Middle frontal gyrus (tissue), 1 donor: Measurements from ENCODE around the gene CEBPB.
"Not testable (repeated sequence)": the region's sequence is repeated elsewhere in the genome, so short reads cannot be mapped to it uniquely, and the experiment has no call there.

Experiments
- DNase-seq: peaks from one replicate; pipeline ENCODE4 v3.0.0-alpha.2; 2015; ENCODE audit warnings: low spot score; ENCODE audit errors: extremely low spot score

The CEBPB gene

DNA sequence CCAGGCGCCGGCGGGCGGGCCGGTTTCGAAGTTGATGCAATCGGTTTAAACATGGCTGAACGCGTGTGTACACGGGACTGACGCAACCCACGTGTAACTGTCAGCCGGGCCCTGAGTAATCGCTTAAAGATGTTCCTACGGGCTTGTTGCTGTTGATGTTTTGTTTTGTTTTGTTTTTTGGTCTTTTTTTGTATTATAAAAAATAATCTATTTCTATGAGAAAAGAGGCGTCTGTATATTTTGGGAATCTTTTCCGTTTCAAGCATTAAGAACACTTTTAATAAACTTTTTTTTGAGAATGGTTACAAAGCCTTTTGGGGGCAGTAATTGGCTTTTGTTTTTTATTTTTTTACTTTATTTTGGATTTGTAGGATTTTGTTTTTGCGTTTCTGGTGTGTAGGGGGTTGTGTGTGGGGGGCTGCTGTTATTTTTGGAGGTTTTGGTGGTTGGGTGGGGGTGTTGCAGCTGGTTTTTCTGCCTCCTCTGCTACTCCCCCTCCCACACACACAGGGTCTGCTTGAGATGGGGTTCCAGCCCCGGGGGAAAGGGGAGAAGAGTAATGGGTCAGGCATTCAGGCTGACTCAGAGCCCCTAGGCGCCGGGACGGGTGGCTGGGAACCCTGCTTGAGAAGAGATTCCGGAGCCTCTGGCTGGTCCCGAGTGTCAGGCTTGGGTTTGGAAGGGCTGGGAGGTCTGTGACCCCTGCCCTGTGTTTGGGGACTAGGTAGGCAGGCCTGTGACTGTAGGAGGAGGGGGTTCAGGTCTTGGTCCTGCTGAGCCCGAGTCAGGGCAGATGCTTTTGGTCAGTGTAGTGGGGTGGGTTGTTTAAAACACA, 2.0 kb downstream of the CEBPB start:
- DNase-seq, result no peak

DNA sequence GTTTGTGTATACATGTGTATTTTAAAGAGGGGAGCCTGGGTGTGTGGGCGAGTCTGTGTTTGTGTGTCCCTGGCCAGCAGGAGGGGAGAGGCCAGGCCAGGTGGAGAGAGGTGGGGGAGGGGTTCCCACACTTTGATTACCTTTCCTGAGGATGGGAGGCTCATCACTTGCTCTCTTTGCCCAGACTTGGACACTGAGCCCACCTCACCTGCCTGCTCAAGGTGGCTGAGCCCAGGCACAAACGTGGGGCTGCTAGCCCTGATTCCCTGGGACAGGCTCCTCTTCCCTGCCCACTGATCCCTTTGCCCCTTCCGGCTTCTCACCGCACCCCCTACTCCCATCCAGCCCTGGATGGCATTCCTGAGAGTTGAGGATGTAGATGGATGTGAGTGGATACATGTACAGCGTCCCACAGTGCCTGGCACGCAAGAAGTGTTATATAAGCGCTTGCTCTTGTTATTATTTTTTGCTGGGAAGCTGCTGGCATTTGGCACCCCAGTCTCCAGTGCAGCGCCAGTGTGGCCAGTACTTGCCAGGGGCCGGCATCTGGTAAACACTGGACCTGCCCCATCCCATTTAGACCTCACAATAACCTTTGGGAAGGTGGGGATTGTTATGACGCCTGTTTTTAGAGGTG, 2.7 kb downstream of the CEBPB start:
- no peak for DNase-seq

DNA sequence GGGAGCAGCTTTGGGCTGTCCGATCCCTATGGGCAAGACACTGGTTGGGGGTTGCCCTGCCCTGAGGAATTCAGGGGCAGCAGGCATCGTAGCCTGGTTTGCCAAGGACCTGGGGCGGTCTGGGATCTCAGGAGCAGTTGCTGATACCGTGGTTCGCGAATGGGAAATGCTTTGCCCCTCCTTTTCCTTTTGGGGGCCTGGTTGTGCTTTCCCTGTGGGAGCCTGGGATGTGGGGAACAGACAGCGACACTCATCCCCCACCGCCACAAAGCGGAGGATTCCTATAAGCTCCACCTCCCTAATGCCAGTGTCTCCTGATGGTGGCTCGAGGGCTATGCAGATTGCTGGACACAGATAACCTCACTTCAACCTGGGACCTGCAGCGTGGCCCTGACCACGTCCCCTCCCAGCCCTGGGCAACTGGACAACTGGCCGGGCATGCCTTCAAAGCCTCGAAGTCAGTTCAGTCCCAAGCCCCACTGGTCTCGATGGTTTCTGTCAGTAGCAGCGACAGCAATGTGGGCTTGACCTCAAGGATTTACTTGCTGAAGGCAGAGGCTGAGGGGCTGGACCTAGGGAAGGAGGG, 3.3 kb downstream of the CEBPB start:
- DNase-seq, result no peak

DNA sequence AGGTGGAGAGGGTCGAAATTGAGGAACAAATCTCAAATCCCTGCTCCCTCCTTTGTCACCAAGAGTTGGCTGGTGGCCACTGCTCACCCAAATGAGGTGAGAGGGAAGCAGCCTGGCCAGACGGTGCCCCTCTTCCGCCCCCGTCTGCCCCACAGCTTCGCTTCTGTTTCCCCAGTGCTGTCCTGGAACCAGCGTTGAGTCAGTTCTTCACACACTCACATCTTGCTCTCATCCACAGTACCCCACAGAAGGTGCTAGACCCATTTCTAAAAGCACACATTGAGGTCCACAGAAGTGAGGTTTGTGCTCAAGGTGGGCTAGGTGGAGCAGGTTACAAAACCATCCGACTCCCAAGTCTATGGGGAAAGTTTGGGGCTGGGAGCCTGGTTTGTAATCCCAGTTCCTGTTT, 3.8 kb downstream of the CEBPB start:
- no peak for DNase-seq

DNA sequence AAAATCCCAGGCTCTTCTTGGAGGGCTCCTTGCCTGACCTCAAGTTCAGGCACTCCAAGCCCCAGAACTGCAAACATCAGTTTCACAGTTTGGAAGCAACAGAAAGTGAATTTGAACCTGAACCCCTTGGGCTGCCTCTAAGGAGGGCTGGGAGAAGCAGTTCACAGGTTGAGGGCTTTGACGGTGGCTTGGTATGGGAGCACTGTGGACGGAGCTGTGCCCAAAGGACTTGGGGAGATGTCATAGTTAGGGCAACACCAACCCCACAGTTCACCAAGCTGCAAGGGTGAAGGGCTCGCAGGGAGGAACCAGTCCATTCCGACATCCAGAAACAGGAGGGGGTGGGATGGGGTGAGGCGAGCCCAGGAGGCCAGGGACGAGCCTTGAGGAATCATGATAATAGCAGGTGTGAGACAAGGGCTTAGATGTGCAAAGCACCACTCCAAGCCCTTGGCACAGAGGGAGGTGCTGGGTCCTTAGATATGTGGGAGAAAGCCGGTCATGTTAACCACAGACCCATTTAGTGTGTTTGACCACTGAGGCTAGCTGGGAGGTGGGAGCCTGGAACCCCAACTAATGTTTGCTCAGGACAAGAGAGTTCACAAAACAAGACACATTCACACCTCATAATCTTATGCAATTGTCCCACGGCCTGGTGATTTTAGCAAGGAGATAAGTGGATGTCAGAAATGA, 4.3 kb downstream of the CEBPB start:
- no peak for DNase-seq

DNA sequence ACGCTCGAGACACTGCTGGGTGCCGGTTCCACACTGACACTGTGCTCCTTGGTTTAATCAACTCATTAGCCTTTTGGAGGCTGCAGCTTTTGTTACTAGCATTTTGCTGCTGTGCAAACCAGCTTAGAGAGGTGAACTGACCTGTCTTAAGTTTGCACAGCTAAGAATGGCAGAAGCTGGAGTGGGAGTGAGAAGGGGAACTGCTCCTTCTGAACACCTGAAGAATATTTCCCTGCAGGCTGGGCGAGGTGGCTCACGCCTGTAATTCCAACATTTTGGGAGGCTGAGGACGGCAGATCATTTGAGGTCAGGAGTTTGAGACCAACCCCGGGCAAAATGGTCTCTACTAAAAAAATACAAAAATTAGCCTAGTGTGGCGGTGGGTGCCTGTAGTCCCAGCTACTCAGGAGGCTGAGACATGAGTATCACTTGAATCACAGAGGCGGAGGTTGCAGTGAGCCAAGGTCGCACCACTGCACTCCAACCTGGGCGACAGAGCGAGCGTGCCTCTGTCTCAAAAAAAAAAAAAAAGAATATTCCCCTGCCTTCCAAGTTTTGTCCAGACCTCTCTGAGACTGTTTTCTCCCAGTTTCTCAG, 5.0 kb downstream of the CEBPB start:
- no peak for DNase-seq

- DNase-seq, result no peak
Measured at GRCh38 chr20:50196248-50196647, 5.6 kb downstream of the CEBPB start.

GRCh38 chr20:50196896-50197295, 6.3 kb downstream of the CEBPB start:
- no peak for DNase-seq

- DNase-seq, result no peak
Measured at GRCh38 chr20:50197463-50198179, 7.0 kb downstream of the CEBPB start.

DNA sequence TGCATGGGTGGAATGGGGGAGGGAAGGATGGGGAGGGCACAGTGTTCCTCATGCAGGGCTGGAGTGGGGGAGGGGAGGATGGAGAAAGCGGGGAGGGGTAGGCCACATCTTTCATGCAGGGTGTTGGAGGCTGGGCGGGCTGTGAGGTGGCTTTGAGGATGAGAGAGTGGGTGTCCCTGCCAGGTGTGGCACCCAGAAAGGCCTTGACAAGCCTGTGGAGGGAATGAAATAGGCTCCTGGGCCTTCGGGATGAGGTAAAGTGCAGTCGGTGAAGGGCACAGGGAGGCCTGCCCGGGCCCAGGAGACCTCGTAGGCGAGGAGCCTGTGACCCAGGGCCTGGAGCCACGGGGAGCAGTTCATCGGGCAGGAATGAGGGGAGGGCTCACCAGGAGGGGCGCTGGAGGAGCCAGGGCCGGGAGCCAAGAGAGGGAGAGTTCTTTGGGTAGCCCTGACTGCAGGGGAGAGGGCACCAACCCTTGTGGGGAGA, 7.6 kb downstream of the CEBPB start:
- no peak for DNase-seq

- no peak for DNase-seq
Measured at GRCh38 chr20:50198716-50199115, 8.1 kb downstream of the CEBPB start.

GRCh38 chr20:50199703-50200102, 9.1 kb downstream of the CEBPB start:
- DNase-seq, result no peak

GRCh38 chr20:50200482-50201104, 10.0 kb downstream of the CEBPB start:
- no peak for DNase-seq

DNA sequence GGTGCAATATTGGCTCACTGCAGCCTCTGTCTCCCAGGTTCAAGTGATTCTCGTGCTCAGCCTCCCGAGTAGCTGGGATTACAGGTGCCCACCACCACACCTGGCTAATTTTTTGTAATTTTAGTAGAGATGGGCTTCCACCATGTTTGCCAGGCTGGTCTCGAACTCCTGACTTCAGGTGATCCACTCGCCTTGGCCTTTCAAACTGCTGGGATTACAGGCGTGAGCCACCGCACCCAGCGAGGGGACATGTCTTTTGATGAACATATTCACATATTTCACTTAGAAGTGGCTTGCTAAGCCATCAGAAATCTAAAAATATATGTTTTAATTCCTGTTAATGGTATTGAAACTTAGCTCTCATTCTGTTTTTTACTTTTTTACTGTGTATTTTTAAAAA, 11.1 kb downstream of the CEBPB start:
- not testable (repeated sequence) for DNase-seq

DNA sequence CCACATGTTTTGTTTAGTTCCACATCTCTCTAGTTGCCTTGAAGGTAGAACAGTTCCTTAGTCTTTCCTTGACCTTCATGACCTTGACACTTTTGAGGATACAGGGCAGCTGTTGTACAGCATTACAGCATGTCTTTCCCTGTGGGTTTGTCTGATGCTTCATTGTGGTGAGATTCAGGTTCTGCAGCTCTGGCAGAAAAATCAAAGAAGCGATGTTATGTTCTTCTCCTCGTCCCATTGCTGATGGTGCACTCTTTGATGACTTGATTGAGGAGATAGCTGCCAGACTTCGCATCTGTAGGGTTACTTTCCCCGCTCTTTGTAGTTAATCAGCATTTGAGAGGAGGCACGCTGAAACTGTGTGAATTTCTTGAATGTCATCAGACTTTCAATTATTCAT, 12.0 kb downstream of the CEBPB start:
- DNase-seq, result no peak

DNA sequence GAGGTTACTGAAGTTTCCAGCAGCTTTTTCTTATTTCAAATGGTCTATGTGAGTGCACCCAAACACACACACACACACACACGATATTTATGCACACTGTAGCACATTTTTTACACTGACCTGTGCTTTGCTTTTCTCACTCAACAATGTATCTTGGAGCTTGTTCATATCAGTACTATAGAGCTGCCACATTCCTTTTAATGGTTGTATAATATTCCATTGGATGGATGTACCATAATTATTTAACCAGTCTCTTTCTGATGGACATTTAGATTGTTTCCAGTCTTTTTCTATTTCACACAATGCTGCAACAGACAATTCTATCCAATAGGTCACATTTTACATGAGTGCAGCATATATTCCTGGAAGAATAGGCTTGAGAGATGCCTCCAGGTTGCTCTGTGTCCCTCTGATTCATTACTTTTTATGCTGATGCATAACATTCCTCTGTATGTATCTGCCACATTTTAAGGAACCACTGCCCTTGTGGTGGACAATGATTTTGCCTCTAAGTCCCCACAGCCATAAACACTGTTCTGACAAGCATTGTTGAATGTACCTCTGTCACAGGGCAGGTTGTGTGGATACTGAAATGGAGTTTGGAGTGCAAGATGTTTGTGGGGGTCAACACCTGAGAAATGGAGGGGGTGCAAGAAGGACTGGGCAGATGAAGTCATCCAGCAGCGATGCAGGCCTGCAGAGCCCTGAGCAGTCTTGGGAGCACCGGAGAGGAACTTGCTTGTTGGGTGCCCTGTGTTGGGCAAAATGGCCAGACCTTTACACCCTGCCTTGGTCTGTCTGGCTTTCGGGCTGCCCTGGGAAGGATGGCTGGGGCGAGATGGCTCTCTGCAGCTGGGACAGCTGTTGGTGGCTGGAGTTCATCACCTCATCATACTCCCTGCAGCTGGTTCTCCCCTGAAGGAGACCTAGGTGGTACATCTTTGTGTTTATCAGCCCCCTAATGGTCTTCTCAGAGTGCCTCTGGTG, 13.6 kb downstream of the CEBPB start:
- DNase-seq, result no peak

GRCh38 chr20:50207026-50207425, 16.4 kb downstream of the CEBPB start:
- no peak for DNase-seq

- no peak for DNase-seq
Measured at GRCh38 chr20:50208085-50208491, 17.5 kb downstream of the CEBPB start.

- DNase-seq, result not testable (repeated sequence)
Measured at GRCh38 chr20:50208815-50209214, 18.2 kb downstream of the CEBPB start.
